GM18868 (cell line): Measurements from ENCODE around the gene JADE2.

Experiments
- ATAC-seq: cut with Tn5 transposase; IDR thresholded peaks from one replicate; pipeline ENCODE4 v1.9.1; 2021; ENCODE audit warnings: mild to moderate bottlenecking, moderate library complexity; ENCODE audit not compliant: unreplicated experiment

JADE2 gene

DNA sequence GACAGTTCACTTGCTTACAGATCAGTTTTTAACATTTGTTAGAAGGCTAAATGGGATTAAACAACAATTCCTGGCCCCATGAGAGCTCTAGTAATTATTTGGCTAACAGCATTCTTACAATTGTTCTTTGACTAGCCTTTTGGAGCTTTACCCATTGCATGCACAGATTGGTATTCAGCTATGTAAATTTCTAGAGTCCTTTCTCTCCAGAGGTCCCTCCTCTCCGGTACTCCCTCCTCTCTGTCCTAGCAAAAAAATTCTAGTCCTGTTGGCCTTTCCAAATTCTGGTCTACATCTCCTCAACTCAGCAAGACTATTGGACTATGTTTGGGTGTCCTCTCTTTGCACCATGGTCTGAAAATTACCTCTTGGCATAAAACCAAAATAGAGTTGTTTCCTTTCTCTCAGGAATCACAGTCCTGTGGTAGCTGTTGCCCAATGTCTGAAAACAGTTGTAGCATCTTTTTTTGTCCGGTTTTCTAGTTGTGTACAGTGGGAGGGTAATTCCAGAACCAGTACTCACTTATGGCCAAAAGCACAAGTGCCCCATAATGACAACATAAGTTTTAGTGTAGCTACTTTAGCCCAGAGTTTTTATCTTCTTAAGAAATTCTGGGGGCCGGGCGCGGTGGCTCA is 89.1 kb downstream of the JADE2 start:
- no peak for ATAC-seq

DNA sequence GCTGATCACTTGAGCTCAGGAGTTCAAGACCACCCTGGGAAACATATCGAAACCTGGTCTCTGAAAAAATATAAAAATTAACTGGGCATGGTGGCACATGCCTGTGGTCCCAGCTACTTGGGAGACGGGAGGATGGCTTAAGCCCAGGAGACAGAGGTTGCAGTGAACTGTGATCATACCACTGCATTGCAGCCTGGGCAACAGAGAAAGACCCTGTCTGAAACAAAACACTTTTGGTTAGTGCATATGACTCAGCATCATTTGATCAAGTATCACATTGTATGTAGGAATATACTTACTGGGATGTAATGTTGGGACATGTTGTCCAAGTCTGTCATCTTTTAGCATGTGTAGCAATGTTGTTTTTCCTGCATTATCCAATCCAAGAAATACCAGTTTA is 95.2 kb downstream of the JADE2 start:
- ATAC-seq, result no peak

DNA sequence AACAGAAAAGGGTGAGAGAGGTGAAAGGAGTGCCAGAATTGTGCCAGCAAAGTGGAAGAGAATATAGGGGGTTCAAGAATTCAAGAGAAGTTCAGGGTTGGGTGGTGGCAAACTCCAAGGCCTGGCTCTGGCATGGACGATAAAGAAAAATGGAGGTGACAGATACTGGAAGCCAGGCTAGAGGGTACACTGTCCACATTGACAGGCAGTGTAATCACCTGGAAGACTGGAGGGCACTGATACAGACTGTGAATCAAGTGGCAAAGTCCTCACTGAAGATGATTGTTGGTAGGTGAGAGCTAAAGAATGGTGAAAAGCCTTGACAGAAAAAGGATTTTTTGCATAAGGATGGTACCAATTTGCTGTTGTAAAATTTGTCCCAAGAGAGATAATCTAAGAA is 100.1 kb downstream of the JADE2 start:
- ATAC-seq, result no peak

DNA sequence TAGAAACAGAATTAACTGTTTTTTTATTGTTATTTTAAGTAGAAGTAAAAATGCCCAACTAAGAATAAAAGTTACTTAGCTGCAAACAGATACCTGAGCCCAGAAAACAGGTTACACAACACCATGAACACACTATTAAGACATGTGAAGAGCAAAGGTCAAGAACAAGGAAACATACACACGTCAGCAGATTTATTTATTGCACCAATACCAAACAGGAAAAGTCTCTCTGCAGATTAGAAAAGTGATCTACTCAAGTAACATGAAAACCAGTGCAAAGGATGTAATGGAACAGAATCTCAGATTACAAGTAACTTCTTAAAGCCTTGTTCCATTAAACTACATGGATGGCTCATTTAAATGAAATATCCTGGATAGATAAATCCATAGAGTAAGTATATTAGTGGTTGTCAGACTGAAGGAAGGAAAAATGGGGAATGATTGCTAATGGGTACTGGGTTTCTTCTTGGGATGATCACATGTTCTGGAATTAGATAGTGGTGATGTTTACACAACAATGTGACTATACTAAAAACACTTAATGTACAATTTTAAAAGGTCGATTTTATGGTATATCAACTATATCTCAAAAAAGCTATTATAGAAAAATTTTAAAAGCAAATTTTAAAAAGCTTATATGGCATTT is 101.0 kb downstream of the JADE2 start:
- no peak for ATAC-seq
